ENCODE data around the gene ZFPM1.

The ZFPM1 gene

DNA sequence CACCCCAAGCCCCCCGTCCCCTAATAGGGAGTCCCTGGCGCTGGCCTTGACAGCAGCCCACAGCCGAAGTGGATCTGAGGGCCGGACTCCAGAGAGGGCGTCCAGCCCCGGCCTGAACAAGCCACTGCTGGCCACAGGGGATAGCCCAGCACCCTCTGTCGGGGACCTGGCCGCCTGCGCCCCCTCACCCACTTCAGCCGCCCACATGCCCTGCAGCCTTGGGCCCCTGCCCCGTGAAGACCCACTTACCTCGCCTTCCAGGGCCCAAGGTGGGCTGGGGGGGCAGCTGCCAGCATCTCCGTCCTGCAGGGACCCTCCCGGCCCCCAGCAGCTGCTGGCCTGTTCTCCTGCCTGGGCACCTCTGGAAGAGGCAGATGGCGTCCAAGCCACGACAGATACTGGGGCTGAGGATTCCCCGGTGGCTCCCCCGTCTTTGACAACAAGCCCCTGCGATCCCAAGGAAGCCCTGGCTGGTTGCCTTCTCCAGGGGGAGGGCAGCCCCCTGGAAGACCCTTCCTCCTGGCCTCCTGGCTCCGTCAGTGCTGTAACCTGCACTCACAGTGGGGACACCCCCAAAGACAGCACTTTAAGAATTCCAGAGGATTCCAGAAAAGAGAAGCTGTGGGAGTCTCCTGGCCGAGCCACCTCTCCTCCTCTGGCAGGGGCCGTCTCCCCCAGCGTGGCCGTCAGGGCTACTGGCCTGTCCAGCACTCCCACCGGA, 19.3 kb upstream of the ZFPM1 start:
- no peak for DNase-seq (ENCODE audit: low read depth in 2 of 2)

DNA sequence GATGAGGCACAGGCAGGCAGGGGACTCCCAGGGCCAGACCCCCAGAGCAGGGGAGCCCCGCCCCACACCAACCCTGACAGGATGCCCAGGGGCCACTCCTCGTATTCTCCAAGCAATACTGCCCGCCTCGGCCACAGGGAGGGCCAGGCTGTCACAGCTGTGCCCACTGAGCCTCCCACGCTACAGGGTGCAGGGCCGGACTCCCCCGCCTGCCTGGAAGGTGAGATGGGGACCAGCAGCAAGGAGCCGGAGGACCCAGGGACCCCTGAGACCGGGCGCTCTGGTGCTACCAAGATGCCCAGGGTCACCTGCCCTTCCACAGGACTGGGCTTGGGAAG, 18.8 kb upstream of the ZFPM1 start:
- DNase-seq (ENCODE audit: low read depth in 2 of 2): no peak

GRCh38 chr16:88434746-88435145, 18.3 kb upstream of the ZFPM1 start:
- DNase-seq (ENCODE audit: low read depth in 2 of 2): no peak

DNA sequence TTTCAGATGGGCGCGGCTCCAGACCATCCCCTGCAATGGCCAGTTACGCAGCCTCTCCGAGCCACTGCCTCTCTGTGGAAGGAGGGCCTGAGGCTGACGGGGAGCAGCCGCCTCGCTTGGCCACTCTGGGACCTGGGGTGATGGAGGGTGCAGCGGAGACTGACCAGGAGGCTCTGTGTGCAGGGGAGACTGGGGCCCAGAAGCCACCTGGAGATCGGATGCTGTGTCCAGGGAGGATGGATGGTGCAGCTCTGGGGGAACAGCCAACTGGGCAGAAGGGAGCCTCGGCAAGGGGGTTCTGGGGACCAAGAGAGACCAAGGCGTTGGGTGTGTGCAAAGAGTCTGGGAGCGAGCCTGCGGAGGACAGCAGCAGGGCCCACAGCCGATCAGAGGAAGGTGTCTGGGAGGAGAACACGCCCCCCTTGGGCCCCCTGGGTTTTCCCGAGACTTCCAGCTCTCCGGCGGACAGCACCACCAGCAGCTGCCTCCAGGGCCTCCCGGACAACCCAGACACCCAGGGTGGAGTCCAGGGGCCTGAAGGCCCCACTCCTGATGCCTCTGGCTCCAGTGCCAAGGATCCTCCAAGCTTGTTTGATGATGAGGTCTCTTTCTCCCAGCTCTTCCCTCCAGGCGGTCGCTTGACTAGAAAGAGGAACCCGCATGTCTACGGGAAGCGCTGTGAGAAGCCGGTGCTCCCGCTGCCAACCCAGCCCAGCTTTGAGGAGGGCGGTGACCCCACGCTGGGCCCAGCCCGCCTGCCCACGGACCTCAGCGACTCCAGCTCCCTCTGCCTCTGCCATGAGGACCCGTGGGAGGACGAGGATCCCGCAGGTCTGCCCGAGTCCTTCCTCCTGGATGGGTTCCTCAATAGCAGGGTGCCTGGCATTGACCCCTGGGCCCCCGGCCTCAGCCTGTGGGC, 17.4 kb upstream of the ZFPM1 start:
- no peak for DNase-seq (ENCODE audit: low read depth in 2 of 2)

DNA sequence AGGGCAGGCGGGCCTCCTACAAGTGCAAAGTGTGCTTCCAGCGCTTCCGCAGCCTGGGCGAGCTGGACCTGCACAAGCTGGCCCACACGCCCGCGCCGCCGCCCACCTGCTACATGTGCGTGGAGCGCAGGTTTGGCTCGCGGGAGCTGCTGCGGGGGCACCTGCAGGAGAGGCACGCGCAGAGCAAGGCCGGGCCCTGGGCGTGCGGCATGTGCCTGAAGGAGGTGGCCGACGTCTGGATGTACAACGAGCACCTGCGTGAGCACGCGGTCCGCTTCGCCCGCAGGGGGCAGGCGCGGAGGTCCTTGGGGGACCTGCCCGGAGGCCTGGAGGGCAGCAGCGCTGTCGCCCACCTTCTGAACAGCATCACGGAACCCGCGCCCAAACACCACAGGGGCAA, 16.3 kb upstream of the ZFPM1 start:
- DNase-seq (ENCODE audit: low read depth in 2 of 2): no peak

DNA sequence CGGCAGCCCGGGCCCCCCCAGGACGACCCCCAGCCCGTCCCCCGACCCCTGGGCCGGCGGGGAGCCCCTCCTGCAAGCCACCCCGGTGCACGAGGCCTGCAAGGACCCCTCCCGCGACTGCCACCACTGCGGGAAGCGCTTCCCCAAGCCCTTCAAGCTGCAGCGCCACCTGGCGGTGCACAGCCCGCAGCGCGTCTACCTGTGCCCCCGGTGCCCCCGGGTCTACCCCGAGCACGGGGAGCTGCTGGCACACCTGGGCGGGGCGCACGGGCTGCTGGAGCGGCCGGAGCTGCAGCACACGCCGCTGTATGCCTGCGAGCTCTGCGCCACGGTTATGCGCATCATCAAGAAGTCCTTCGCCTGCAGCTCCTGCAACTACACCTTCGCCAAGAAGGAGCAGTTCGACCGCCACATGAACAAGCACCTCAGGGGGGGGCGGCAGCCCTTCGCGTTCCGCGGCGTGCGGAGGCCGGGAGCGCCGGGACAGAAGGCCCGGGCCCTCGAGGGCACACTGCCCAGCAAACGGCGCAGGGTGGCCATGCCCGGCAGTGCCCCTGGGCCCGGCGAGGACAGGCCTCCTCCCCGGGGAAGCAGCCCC, 15.6 kb upstream of the ZFPM1 start:
- DNase-seq (ENCODE audit: low read depth in 2 of 2): no peak

- DNase-seq (ENCODE audit: low read depth in 2 of 2): no peak
Observed at GRCh38 chr16:88438084-88438870, 14.8 kb upstream of the ZFPM1 start.

DNA sequence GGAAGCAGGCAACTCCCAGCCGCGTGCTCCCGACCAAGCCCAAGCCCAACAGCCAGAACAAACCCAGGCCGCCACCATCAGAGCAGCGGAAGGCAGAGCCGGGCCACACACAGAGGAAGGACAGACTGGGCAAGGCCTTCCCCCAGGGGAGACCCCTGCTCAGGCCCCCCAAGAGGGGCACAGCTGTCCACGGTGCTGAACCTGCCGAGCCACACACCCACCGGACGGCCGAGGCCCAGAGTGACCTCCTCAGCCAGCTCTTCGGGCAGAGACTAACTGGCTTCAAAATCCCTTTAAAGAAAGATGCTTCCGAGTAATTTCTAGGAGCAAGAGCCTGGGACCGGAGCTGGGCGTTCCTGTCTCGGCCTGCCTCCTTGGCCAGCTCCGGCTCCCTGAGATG, 14.1 kb upstream of the ZFPM1 start:
- DNase-seq (ENCODE audit: low read depth in 2 of 2): no peak

DNA sequence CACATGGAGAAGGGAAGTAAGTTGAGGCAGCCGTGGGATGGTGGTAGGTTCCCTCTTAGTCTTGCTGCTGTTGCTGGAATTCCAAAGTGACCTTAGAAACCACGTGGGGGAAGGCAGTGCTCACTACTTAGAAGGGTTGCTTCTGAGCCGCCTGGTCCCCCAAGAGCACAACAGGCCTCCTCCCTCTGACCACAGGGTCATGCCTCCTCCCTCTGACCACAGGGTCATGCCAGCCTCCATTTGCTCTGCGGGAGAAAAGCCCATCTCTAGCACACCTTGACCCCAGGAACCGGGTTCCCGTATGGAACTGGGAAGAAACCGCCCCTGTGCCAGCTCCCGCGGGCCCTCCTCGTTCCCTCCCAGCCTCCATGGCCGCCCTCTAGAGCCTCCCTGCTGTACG, 13.4 kb upstream of the ZFPM1 start:
- no peak for DNase-seq (ENCODE audit: low read depth in 2 of 2)

- no peak for DNase-seq (ENCODE audit: low read depth in 2 of 2)
Observed at GRCh38 chr16:88440111-88440510, 13.0 kb upstream of the ZFPM1 start.

GRCh38 chr16:88440686-88441405, 12.2 kb upstream of the ZFPM1 start:
- no peak for DNase-seq (ENCODE audit: low read depth in 2 of 2)

DNA sequence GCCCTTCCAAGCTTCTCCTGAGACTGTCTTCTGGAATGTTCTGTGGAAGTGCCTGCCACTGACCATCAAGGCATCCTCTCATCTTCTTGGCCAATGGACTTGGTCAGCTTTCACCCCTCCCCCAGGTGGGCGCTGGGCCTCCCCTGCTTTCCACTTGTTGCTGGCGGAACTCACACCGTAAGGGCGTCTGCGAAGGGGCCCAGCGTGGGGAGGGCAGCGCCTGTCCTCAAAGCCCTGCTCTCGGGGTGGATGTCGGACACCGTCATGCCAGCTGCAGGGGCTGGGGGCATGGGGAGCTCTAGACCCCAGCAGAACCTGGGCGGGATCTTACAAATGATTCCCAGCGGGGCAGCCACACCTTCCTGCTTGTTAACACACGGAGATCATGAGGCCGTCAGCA, 11.6 kb upstream of the ZFPM1 start:
- no peak for DNase-seq (ENCODE audit: low read depth in 2 of 2)

DNA sequence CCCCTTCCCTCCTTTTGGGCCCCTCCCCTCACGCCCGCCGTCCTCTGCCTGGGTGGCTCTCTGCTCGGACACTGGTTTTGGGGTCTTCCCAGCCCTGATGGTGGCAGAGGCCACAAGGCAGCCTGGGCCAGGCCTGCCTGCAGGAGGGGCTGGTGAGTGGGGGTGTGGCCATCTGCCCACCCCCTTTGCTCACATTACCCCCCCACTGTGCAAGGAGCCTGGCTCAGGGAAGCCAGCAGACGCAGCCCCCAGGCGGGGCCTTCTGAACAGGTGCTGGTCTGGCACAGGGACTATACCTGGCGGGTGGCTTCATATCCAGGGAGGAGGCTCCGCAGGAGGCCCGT, 10.7 kb upstream of the ZFPM1 start:
- DNase-seq (ENCODE audit: low read depth in 2 of 2): no peak

- DNase-seq (ENCODE audit: low read depth in 2 of 2): peak; percentile 56 to 67
Observed at GRCh38 chr16:88442727-88443576, 10.1 kb upstream of the ZFPM1 start.

DNA sequence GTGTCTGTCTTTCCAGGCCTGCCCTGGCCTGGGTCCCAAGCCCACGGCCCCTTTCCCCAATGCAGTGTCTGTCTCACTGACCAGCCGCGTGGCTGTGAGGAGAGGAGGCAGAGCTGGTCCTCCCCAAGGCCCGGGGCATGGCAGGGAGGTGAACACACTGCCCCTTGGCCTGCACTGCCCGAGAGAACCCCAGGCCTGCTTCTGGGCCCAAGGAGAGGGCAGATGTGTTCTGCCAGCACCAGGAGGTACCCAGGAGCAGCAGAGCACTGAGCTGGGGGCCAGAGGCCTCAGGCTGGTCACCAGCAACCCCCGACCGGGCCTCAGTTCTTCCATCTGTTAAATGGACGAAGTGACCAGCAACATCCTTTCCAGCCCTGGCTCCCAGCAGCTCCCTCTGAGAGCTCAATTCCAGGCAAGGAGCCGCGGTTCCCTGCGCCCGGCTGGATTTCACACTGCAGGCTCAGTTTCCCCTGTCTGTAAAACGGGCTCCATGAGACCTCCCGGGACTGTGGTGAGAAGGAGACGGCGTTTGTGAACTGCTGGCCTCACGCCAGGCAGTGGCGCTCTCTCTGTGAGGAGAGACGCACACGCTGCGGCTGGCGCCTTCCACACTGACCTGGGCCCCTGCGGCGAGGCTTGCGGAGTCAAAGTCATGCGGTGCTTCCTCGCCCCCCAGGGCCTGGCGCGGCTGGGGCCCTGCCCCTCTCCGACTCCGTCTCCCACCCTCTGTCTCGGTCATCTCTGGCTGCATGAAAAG, 8.1 kb upstream of the ZFPM1 start:
- no peak for DNase-seq (ENCODE audit: low read depth in 2 of 2)

DNA sequence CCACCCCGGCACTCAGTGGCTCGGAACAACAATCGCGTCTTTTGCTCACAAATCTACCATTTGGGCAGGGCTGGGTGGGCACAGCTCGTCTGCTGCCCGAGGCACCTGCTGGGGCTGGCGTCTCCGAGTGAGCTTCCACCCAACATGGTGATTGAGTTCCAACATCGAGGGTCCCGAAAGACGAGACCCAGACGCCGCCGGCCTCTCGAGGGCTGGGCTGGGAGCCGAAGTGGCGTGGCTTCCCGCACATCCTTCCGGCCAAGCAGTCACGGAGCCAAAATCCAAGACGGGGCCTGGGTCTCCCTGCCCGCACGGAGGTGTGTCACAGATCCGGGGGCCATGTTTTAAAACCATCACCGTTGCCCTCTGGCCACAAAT, 7.5 kb upstream of the ZFPM1 start:
- no peak for DNase-seq (ENCODE audit: low read depth in 2 of 2)

GRCh38 chr16:88446061-88446460, 7.0 kb upstream of the ZFPM1 start:
- no peak for DNase-seq (ENCODE audit: low read depth in 2 of 2)

DNA sequence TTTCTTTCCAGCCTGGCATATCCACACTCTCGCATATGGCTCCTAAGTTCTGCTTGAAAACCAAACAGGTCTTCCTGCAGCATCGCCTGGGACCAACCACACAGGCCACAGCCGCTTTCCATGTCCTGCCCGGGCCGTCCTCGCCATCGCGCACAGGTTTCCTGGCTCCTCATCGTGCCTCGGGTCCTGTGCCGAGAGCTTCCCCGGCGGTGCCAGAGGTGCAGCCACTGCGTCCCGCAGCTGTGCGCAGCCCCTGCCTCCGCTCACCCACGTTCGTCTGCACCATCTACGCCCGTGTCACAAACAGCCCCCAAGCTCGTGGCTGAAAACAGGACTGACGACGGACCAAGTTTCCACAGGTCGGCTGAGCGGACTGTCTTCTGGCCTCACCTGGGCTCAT, 6.3 kb upstream of the ZFPM1 start:
- DNase-seq (ENCODE audit: low read depth in 2 of 2): no peak

DNA sequence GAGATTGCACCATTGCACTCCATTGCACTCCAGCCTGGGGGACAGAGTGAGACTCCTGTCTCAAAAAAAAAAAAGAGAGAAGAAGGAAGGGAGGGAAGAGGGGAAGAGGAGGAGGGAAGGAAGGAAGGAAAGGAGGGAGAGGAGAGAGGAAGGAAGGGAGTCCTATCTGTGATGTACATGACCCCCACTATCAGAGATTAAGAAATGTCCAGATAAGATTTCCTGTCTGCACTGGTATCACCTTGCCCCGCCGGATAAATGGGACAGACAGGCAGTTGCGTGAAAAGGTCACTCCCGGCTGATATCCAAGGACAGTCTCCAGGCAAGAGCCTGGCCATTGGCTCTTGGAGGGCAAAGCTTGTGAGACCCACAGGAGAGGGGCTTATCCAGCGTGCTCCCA, 5.2 kb upstream of the ZFPM1 start:
- DNase-seq (ENCODE audit: low read depth in 2 of 2): no peak
